GM04504 (cell line): Measurements from ENCODE around the gene GFM1.

ENCODE experiments used
- DNase-seq: peaks from one replicate; pipeline ENCODE4 v3.0.0-alpha.2; 2012; ENCODE audit warnings: low read depth

The GFM1 gene

GRCh38 chr3:158644345-158644908 lies at the start of gene GFM1:
TSS of gene GFM1 (plus strand) at chr3:158644527. CDS start at chr3:158644635, 108 bp downstream.
- DNase-seq = peak; percentile 86

- DNase-seq = no peak
Measured at GRCh38 chr3:158600787-158601186, 43.5 kb upstream of the GFM1 start.

- DNase-seq = no peak
Measured at GRCh38 chr3:158602227-158602626, 42.1 kb upstream of the GFM1 start.

GRCh38 chr3:158617982-158618875 lies 26.1 kb upstream of the GFM1 start:
- no peak for DNase-seq

- DNase-seq = no peak
Measured at GRCh38 chr3:158625881-158626280, 18.4 kb upstream of the GFM1 start.

GRCh38 chr3:158631981-158632380 lies 12.3 kb upstream of the GFM1 start:
- no peak for DNase-seq

GRCh38 chr3:158640646-158641045 lies 3.7 kb upstream of the GFM1 start:
- no peak for DNase-seq

GRCh38 chr3:158642005-158642404 lies 2.3 kb upstream of the GFM1 start:
- no peak for DNase-seq

- no peak for DNase-seq
Measured at GRCh38 chr3:158642474-158643210, 1.7 kb upstream of the GFM1 start.

GRCh38 chr3:158649791-158650190 lies 5.5 kb downstream of the GFM1 start:
- DNase-seq = no peak

- DNase-seq = no peak
Measured at GRCh38 chr3:158651192-158651591, 6.9 kb downstream of the GFM1 start.

- no peak for DNase-seq
Measured at GRCh38 chr3:158652463-158652862, 8.1 kb downstream of the GFM1 start.

GRCh38 chr3:158658889-158659288 lies 14.6 kb downstream of the GFM1 start:
- no peak for DNase-seq

- peak; percentile 63 for DNase-seq
Measured at GRCh38 chr3:158659454-158660237, 15.3 kb downstream of the GFM1 start.

- no peak for DNase-seq
Measured at GRCh38 chr3:158660711-158661110, 16.4 kb downstream of the GFM1 start.

GRCh38 chr3:158663246-158663645 lies 18.9 kb downstream of the GFM1 start:
- no peak for DNase-seq

GRCh38 chr3:158663832-158664231 lies 19.5 kb downstream of the GFM1 start:
- DNase-seq = no peak

- no peak for DNase-seq
Measured at GRCh38 chr3:158666416-158666815, 22.1 kb downstream of the GFM1 start.

GRCh38 chr3:158668506-158668905 lies 24.2 kb downstream of the GFM1 start:
- DNase-seq = no peak

GRCh38 chr3:158671821-158672214 lies 27.5 kb downstream of the GFM1 start:
- DNase-seq = no peak

- DNase-seq = no peak
Measured at GRCh38 chr3:158672215-158673176, 28.2 kb downstream of the GFM1 start, which contains the start of gene LXN. TSS of gene LXN (minus strand) at chr3:158672648. CDS start at chr3:158672478, 170 bp downstream.
